Glutamatergic neuron (in vitro differentiated cells): ENCODE data around the gene FSIP1. TPM values are rescaled to one million over a fixed set of nuclear protein-coding genes. Genes with fewer than 3 reads are reported as not detected.

Experiments used
- DNase-seq: peaks from one replicate; pipeline ENCODE4 v3.0.0; 2022
- H3K27ac Mint-ChIP-seq: one replicate; pipeline ENCODE4 v1.8.0; 2020; ENCODE audit warnings: mild to moderate bottlenecking, mixed read lengths, inconsistent platforms; ENCODE audit not compliant: unreplicated experiment
- H3K27me3 Mint-ChIP-seq: one replicate; pipeline ENCODE4 v1.8.0; 2020; ENCODE audit warnings: mild to moderate bottlenecking, moderate library complexity, mixed read lengths, inconsistent platforms; ENCODE audit not compliant: unreplicated experiment
- H3K36me3 Mint-ChIP-seq: one replicate; pipeline ENCODE4 v1.8.0; 2020; ENCODE audit warnings: mild to moderate bottlenecking, mixed read lengths, inconsistent platforms; ENCODE audit not compliant: unreplicated experiment
- H3K4me1 Mint-ChIP-seq: one replicate; pipeline ENCODE4 v1.8.0; 2020; ENCODE audit warnings: mild to moderate bottlenecking, low read depth, mixed read lengths, inconsistent platforms; ENCODE audit not compliant: unreplicated experiment
- H3K4me3 Mint-ChIP-seq: one replicate; pipeline ENCODE4 v1.8.0; 2020; ENCODE audit warnings: mild to moderate bottlenecking, mixed read lengths, inconsistent platforms; ENCODE audit not compliant: unreplicated experiment
- H3K9me3 Mint-ChIP-seq: one replicate; pipeline ENCODE4 v1.8.0; 2020; ENCODE audit warnings: mild to moderate bottlenecking, moderate library complexity, mixed read lengths, inconsistent platforms; ENCODE audit not compliant: unreplicated experiment
- total RNA-seq: library from RNA; stranded (reverse); fragmentation: NEBNext Ultra II Directional; extraction: Animal tissue kit (Norgen Biotek cat#: 25700); gene quantifications from one replicate; pipeline ENCODE4 v1.2.1, GENCODE V29; 2021; ENCODE audit not compliant: unreplicated experiment
- TF ChIP-seq, protein P1 (sequence below): fragments of 200-600 bp; sonication (generic); IDR thresholded peaks from one replicate; pipeline ENCODE4 v1.5.0; 2021; ENCODE audit not compliant: partially characterized antibody, unreplicated experiment

Gene FSIP1
- total RNA-seq, 1 donor from 2014 or later, result 1.5 TPM

- TF ChIP-seq, protein P1, sequence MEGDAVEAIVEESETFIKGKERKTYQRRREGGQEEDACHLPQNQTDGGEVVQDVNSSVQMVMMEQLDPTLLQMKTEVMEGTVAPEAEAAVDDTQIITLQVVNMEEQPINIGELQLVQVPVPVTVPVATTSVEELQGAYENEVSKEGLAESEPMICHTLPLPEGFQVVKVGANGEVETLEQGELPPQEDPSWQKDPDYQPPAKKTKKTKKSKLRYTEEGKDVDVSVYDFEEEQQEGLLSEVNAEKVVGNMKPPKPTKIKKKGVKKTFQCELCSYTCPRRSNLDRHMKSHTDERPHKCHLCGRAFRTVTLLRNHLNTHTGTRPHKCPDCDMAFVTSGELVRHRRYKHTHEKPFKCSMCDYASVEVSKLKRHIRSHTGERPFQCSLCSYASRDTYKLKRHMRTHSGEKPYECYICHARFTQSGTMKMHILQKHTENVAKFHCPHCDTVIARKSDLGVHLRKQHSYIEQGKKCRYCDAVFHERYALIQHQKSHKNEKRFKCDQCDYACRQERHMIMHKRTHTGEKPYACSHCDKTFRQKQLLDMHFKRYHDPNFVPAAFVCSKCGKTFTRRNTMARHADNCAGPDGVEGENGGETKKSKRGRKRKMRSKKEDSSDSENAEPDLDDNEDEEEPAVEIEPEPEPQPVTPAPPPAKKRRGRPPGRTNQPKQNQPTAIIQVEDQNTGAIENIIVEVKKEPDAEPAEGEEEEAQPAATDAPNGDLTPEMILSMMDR, result no peak
- peaks cover 3% of the 10 kb centered on the region for H3K9me3 Mint-ChIP-seq
These were observed 156.8 kb downstream of the FSIP1 start for GRCh38 chr15:39625856-39626255.

GRCh38 chr15:39625451-39625850 is 157.2 kb downstream of the FSIP1 start:
- Mint-ChIP-seq H3K27me3 (peaks cover 2% of the 10 kb centered on the region), H3K27ac (no peak overlapping the region), H3K9me3 (peaks cover 3% of the 10 kb centered on the region), H3K4me3 (no peak overlapping the region), H3K4me1 (peaks cover 10% of the 10 kb centered on the region), H3K36me3 (peaks cover 10% of the 10 kb centered on the region)
- TF ChIP-seq, protein P1, result no peak
- DNase-seq, result no peak

More at GRCh38 chr15:39625856-39626255, 156.8 kb downstream of the FSIP1 start:
- H3K4me3 Mint-ChIP-seq, result no peak overlapping the region
- peaks cover 10% of the 10 kb centered on the region for H3K4me1 Mint-ChIP-seq
- no peak overlapping the region for H3K27ac Mint-ChIP-seq
- DNase-seq, result no peak
- H3K27me3 Mint-ChIP-seq, result peaks cover 2% of the 10 kb centered on the region
- peaks cover 10% of the 10 kb centered on the region for H3K36me3 Mint-ChIP-seq

DNA sequence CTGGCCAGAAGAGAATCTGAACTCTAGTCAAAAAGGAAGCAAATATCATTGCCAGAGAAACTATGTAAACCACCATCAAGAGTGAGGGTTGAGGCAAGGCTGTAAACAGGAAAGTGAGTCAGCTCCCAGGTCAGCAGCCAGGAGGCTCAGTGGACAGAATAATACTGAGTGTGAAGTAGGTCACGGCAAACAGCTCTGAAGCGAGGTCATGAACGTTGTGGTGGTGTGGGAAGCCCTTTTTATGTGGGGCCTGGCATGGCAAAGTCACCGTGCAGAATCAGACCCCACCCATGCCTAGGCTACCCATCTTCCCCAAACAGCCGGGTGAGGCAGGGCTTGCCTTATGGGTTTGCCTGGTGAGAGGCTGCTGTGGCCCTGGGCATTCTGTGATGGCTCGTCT is 157.8 kb downstream of the FSIP1 start:
- TF ChIP-seq, protein P1, result no peak
- peaks cover 10% of the 10 kb centered on the region for H3K4me1 Mint-ChIP-seq
- no peak overlapping the region for H3K27ac Mint-ChIP-seq
- H3K27me3 Mint-ChIP-seq, result peaks cover 2% of the 10 kb centered on the region
- H3K4me3 Mint-ChIP-seq, result no peak overlapping the region
- no peak for DNase-seq
- H3K36me3 Mint-ChIP-seq, result peaks cover 10% of the 10 kb centered on the region
- H3K9me3 Mint-ChIP-seq, result peaks cover 4% of the 10 kb centered on the region

DNA sequence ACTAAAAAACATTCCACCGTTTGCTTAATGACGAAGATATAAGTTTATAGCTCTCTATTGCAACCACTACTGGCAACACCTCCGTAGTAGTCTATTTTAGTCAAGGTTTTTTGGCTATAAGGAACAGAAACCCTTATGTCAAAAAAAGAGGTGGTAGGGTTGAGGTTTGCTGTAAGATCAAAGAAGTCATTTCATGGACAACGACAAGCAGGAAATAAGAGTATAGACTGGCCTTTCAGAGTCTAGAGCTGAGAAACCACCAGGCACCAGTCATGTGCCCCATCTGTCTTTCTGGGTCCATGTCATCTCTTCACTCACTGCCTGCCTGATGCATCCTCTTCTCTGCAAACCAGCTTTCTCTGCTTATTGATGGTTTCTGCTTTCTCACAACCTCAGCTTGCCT is 159.1 kb downstream of the FSIP1 start:
- Mint-ChIP-seq H3K4me1 (peaks cover 8% of the 10 kb centered on the region), H3K27ac (no peak overlapping the region), H3K9me3 (peaks cover 4% of the 10 kb centered on the region), H3K36me3 (peaks cover 10% of the 10 kb centered on the region), H3K4me3 (no peak overlapping the region), H3K27me3 (peaks cover 2% of the 10 kb centered on the region)
- TF ChIP-seq, protein P1, result no peak
- no peak for DNase-seq

GRCh38 chr15:39622660-39623516 is 159.8 kb downstream of the FSIP1 start:
- H3K4me3 Mint-ChIP-seq, result no peak overlapping the region
- H3K27me3 Mint-ChIP-seq, result peaks cover 2% of the 10 kb centered on the region
- no peak overlapping the region for H3K27ac Mint-ChIP-seq
- TF ChIP-seq, protein P1, result no peak
- peaks cover 10% of the 10 kb centered on the region for H3K36me3 Mint-ChIP-seq
- peaks cover 5% of the 10 kb centered on the region for H3K4me1 Mint-ChIP-seq
- DNase-seq, result no peak
- H3K9me3 Mint-ChIP-seq, result peaks cover 4% of the 10 kb centered on the region
